Measurements from ENCODE around the gene HOXD12.

HOXD12 gene

GRCh38 chr2:176104316-176105077, 4.9 kb downstream of the HOXD12 start:
- TF ChIP-seq POLR2A (IDR thresholded peaks at IDR 0.05; ENCODE audit: low read depth, low read length) (no peak), POLR2AphosphoS5 (IDR thresholded peaks at IDR 0.05; ENCODE audit: low read depth, low read length) (no peak), TAF1 (IDR thresholded peaks at IDR 0.05; ENCODE audit: borderline replicate concordance, low read depth, low read length) (no peak)
- FAIRE-seq (no peak), DNase-seq (ENCODE audit: insufficient read length) (no peak)

- no peak for TF ChIP-seq TAF1 (IDR thresholded peaks at IDR 0.05; ENCODE audit: borderline replicate concordance, low read depth, low read length)
- TF ChIP-seq POLR2AphosphoS5 (IDR thresholded peaks at IDR 0.05; ENCODE audit: low read depth, low read length), result no peak
- no peak for TF ChIP-seq POLR2A (IDR thresholded peaks at IDR 0.05; ENCODE audit: low read depth, low read length)
- DNase-seq (ENCODE audit: insufficient read length), result no peak
- no peak for FAIRE-seq
Observed at GRCh38 chr2:176105078-176105729, 5.6 kb downstream of the HOXD12 start.

- DNase-seq (ENCODE audit: insufficient read length) (no peak), FAIRE-seq (no peak)
- TF ChIP-seq POLR2AphosphoS5 (IDR thresholded peaks at IDR 0.05; ENCODE audit: low read depth, low read length) (no peak), TAF1 (IDR thresholded peaks at IDR 0.05; ENCODE audit: borderline replicate concordance, low read depth, low read length) (no peak), POLR2A (IDR thresholded peaks at IDR 0.05; ENCODE audit: low read depth, low read length) (no peak)
Observed at GRCh38 chr2:176105730-176106580, 6.4 kb downstream of the HOXD12 start.

GRCh38 chr2:176106581-176107539, 7.3 kb downstream of the HOXD12 start, which contains the start of gene HOXD11:
HOXD11 (plus strand) TSS chr2:176107280; CDS start chr2:176107356, 76 bp downstream.
- TF ChIP-seq POLR2AphosphoS5 (IDR thresholded peaks at IDR 0.05; ENCODE audit: low read depth, low read length) (no peak), POLR2A (IDR thresholded peaks at IDR 0.05; ENCODE audit: low read depth, low read length) (no peak), TAF1 (IDR thresholded peaks at IDR 0.05; ENCODE audit: borderline replicate concordance, low read depth, low read length) (no peak)
- FAIRE-seq, result no peak
- DNase-seq (ENCODE audit: insufficient read length), result no peak

- DNase-seq (ENCODE audit: insufficient read length) (no peak), FAIRE-seq (no peak)
- no peak for TF ChIP-seq POLR2AphosphoS5 (IDR thresholded peaks at IDR 0.05; ENCODE audit: low read depth, low read length)
Observed at GRCh38 chr2:176107731-176108181, 8.2 kb downstream of the HOXD12 start.

- DNase-seq (ENCODE audit: insufficient read length) (no peak), FAIRE-seq (no peak)
- no peak for TF ChIP-seq POLR2AphosphoS5 (IDR thresholded peaks at IDR 0.05; ENCODE audit: low read depth, low read length)
- no peak for TF ChIP-seq TAF1 (IDR thresholded peaks at IDR 0.05; ENCODE audit: borderline replicate concordance, low read depth, low read length)
- TF ChIP-seq POLR2A (IDR thresholded peaks at IDR 0.05; ENCODE audit: low read depth, low read length), result no peak
Observed at GRCh38 chr2:176109192-176109901, 9.8 kb downstream of the HOXD12 start.

GRCh38 chr2:176109946-176110345, 10.4 kb downstream of the HOXD12 start:
- FAIRE-seq (no peak), DNase-seq (ENCODE audit: insufficient read length) (no peak)
- no peak for TF ChIP-seq POLR2AphosphoS5 (IDR thresholded peaks at IDR 0.05; ENCODE audit: low read depth, low read length)
- no peak for TF ChIP-seq POLR2A (IDR thresholded peaks at IDR 0.05; ENCODE audit: low read depth, low read length)
- no peak for TF ChIP-seq TAF1 (IDR thresholded peaks at IDR 0.05; ENCODE audit: borderline replicate concordance, low read depth, low read length)

- TF ChIP-seq POLR2A (IDR thresholded peaks at IDR 0.05; ENCODE audit: low read depth, low read length) (no peak), TAF1 (IDR thresholded peaks at IDR 0.05; ENCODE audit: borderline replicate concordance, low read depth, low read length) (no peak), POLR2AphosphoS5 (IDR thresholded peaks at IDR 0.05; ENCODE audit: low read depth, low read length) (no peak)
- FAIRE-seq, result no peak
- no peak for DNase-seq (ENCODE audit: insufficient read length)
Observed at GRCh38 chr2:176110415-176111308, 11.1 kb downstream of the HOXD12 start.

GRCh38 chr2:176111309-176111663, 11.7 kb downstream of the HOXD12 start:
- no peak for FAIRE-seq
- TF ChIP-seq TAF1 (IDR thresholded peaks at IDR 0.05; ENCODE audit: borderline replicate concordance, low read depth, low read length) (no peak), POLR2AphosphoS5 (IDR thresholded peaks at IDR 0.05; ENCODE audit: low read depth, low read length) (no peak), POLR2A (IDR thresholded peaks at IDR 0.05; ENCODE audit: low read depth, low read length) (no peak)
- no peak for DNase-seq (ENCODE audit: insufficient read length)
